GM12874 (cell line): ENCODE results near the gene SNX1.
A peak's percentile ranks its signal among the peaks of the same experiment; 100 is the strongest.

Source experiments
- TF ChIP-seq, protein P1 (sequence below): IDR thresholded peaks from 2 replicates; pipeline ENCODE4 v1.5.1; 2011; ENCODE audit warnings: low read depth, mild to moderate bottlenecking, control low read depth, low read length, moderate library complexity; ENCODE audit not compliant: insufficient read depth

Gene SNX1

DNA sequence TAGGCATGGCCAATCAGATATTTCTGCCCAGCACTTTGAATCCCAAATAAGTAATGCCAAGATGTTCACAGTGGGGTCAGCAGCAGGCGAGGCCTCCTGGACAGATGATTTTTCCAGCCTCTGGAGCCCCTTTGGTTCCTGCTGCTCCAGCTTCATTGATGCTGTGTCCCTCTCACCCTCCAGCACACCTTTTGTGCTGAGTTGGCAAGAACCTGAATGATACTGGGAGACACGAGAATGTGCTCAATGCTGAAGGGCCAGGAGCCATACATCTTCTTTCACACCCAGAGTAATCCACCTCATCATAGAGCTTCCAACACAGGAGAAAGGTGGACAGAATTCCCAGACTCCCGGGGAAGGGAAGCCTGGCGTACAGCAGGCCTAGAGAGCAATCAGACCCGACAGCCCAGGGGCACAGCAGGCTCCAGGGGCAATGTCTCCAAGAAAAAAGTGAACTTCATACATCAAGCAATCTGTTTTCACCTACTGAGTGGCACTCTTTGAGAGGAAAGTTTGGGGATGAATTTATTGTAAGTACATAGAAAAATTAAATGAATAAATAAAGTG is 42.8 kb upstream of the SNX1 start:
- TF ChIP-seq, protein P1, sequence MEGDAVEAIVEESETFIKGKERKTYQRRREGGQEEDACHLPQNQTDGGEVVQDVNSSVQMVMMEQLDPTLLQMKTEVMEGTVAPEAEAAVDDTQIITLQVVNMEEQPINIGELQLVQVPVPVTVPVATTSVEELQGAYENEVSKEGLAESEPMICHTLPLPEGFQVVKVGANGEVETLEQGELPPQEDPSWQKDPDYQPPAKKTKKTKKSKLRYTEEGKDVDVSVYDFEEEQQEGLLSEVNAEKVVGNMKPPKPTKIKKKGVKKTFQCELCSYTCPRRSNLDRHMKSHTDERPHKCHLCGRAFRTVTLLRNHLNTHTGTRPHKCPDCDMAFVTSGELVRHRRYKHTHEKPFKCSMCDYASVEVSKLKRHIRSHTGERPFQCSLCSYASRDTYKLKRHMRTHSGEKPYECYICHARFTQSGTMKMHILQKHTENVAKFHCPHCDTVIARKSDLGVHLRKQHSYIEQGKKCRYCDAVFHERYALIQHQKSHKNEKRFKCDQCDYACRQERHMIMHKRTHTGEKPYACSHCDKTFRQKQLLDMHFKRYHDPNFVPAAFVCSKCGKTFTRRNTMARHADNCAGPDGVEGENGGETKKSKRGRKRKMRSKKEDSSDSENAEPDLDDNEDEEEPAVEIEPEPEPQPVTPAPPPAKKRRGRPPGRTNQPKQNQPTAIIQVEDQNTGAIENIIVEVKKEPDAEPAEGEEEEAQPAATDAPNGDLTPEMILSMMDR: no peak

DNA sequence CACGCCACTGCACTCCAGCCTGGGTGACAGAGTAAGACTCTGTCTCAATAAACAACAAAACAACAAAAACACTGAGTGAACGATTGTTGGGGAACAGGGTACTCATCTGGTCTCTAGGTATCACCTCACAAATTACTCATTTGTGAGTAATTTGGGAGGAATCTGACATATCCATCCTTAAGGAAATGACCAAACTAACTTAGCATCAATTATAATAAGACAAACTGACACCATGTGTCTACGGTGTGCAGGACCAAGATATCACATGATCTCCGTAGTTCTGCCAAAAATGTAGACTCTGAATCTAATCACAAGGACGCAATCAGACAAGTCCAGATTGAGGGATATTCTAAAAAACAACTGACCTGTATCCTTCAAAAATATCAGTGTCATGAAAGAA is 37.5 kb upstream of the SNX1 start:
- TF ChIP-seq, protein P1: no peak

DNA sequence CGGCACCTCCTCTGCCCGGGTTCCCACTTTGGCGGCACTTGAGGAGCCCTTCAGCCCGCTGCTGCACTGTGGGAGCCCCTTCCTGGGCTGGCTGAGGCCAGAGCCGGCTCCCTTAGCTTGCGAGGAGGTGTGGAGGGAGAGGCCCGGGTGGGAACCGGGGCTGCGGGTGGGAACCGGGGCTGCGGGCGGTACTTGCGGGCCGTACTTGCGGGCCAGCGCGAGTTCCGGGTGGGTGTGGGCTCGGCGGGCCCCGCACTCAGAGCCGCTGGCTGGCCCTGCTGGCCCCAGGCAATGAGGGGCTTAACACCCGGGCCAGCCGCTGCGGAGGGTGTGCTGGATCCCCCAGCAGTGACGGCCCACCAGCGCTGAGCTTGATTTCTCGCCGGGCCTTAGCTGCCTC is 35.1 kb upstream of the SNX1 start:
- TF ChIP-seq, protein P1: no peak

DNA sequence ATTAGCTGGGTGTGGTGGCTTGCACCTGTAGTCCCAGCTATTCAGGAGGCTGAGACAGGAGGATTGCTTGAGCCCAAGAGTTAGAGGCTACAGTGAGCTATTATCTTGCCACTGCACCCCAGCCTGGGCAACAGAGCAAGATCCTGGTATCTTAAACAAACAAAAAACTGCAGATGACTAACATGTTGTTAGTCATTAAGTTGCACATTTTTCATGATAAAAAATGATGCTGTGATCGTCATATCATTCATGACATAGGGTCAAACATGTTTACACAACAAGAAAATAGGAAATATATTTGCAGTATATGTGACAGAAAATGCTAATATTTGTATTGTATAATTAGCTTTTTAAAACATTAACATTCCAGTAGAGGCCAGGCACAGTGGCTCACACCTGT is 29.3 kb upstream of the SNX1 start:
- TF ChIP-seq, protein P1: no peak

DNA sequence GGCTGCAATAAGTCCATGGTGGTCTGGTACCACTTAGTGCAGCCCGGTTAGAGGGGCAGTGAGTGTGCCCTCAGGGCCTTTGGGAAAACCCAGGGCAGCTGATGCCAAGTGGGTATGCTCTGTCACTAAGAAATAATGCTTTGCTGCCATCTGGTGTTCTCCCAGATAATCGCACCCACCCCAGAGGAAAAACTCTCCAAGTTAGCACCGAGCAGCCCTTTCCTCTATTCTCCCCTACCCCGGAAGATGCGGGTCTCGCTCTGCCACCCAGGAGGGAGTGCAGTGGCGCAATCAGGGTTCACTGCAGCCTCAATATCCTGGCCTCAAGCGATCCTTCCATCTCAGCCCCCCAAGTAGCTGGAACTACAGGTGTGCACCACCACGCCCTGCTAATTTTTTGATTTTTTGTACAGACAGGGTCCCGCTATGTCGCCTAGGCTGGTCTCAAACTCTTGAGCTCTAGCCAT is 28.2 kb upstream of the SNX1 start:
- TF ChIP-seq, protein P1: peak; percentile 74

DNA sequence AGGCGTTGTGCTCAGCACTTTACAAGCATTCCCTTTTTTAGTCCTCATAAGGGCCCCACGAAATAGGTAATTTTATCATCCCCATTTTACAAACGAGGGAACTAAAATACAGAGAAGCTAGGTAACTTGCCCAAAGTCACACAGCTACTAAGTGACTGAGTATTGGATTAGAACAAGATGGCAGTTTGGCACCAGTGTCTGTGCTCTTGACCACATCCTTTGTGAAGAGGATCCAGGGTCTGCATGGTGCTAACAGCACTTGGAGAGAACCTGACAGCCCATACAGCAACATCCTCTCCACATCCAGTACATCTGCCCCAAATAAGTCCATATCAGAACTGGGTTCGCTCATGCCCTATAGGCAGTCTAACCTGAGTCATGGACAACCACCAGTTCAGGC is 27.6 kb upstream of the SNX1 start:
- TF ChIP-seq, protein P1: no peak

DNA sequence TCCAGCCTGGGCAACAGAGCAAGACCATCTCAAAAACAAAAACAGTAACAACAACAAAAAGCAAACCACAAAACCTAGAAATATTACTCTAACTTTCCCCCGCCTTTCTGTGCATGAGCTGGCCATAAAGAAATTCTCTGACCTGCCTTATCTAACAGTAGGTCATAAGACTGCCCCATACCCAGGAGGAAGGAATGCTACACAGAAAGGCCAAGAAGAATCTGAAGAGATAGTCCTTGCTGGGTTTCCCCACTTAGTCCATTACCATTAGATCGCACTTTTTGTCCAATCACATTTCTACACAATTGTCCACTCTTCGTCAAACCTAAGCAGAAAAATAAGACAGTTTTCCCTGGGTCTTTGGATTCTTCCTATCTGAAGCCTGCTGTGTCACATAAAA is 25.7 kb upstream of the SNX1 start:
- TF ChIP-seq, protein P1: no peak
